D721Med (cell line): Measurements from ENCODE around the gene BBS9.

Experiments
- DNase-seq: peaks from one replicate; pipeline ENCODE4 v3.0.0; 2011; ENCODE audit warnings: low spot score; ENCODE audit not compliant: insufficient read length
- FAIRE-seq: peaks from 2 replicates; lab custom pipeline; 2011; peaks lifted over from hg19 to GRCh38; lab: Jason Lieb, UNC
- TF ChIP-seq, protein P1 (sequence below): IDR thresholded peaks from 2 replicates; pipeline ENCODE4 v1.5.1; 2012; ENCODE audit warnings: mild to moderate bottlenecking, control low read depth; ENCODE audit not compliant: insufficient read depth; ENCODE audit errors: missing control alignments

BBS9 gene

DNA sequence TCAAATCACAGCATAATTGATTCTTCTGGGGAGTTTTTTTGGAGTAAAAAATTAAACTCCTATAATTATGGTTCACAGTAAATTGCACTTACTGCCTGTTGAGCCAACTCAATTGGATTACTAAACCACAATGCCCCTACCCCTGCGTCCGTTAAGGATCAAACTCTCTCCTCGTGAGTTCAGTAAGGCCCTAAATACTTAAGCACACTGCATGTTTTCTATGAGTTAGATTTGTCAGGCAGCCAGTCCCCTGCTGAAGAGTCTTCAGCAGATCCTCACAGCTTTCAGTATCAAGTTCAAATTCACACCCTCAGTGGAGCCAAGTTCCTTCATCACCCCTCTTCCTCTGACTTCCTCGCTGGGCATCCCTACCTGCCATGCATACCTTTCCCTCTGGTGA is 501.0 kb downstream of the BBS9 start:
- FAIRE-seq (no peak), DNase-seq (no peak)
- TF ChIP-seq, protein P1, sequence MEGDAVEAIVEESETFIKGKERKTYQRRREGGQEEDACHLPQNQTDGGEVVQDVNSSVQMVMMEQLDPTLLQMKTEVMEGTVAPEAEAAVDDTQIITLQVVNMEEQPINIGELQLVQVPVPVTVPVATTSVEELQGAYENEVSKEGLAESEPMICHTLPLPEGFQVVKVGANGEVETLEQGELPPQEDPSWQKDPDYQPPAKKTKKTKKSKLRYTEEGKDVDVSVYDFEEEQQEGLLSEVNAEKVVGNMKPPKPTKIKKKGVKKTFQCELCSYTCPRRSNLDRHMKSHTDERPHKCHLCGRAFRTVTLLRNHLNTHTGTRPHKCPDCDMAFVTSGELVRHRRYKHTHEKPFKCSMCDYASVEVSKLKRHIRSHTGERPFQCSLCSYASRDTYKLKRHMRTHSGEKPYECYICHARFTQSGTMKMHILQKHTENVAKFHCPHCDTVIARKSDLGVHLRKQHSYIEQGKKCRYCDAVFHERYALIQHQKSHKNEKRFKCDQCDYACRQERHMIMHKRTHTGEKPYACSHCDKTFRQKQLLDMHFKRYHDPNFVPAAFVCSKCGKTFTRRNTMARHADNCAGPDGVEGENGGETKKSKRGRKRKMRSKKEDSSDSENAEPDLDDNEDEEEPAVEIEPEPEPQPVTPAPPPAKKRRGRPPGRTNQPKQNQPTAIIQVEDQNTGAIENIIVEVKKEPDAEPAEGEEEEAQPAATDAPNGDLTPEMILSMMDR: no peak

DNA sequence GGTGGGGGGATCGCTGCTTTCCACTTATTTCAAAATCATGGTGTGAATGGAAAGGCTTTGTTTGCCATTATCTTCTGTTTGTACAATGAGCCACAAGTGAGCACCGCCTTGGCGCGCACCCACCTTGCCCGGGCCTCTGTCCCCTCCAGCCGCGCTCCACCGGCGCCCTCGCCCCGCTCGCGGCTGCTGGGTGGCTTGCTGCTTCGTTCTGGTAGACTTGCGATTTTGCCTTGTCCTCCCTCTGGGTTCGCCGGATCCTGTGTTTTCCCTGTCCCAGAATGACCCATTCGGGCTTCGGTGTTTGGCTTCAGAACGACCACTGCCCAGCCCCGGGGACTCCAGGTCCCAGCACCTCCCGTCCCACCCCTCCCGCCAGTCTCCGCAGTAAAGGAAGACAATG is 503.0 kb downstream of the BBS9 start:
- DNase-seq (no peak), FAIRE-seq (no peak)
- TF ChIP-seq, protein P1: no peak

DNA sequence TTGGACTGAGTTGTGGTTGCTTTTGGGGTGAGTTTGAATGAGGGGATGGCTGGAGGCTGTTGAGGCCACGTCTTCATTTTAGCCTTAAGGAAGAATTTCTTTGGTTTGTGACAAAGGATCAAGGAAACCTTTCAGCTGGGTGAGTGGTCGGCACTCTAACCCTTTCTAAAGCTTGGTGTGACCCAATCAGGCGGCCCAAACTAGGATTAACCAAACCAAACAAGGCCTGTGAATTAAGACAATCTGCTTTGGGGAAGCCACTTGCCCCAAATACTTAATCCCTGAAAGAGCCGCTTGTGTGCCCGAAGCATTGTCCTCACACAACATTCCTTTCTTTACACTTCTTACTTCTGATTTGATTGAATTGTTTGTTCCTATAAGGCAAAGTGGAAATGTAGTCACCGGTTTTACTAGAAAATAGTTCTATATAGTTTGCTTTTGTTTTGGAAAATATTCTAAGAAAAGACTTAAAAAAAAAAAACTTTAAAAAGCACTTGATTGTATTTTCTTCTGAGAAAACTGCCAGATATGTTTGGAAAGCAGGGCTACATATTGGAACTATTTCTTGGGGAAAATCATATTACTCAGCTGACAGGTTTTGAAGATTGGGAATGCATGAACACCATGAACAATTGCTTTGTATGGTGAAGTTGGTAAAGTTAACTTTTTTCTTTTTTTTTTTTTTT is 503.6 kb downstream of the BBS9 start:
- FAIRE-seq (no peak), DNase-seq (no peak)
- TF ChIP-seq, protein P1: no peak

DNA sequence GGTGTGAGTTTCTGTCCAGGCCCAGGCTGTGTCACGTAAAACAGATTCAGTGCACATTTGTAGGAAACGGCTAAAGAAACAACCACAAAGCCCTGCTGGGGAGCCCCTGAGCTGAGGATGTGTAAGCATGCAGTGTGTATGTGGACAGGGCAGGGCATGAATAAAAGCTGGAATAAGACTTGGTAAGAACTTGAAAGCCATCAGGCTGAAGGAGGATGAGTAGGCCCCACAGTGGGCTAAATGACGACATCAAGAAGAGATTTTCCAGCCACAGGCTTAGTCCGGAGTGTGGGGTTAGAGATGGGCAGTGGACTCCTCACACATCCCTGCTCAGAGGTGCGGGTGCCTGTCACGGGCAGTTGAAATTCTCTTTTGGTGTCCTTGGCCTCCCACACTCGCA is 505.2 kb downstream of the BBS9 start:
- FAIRE-seq (no peak), DNase-seq (no peak)
- TF ChIP-seq, protein P1: no peak

DNA sequence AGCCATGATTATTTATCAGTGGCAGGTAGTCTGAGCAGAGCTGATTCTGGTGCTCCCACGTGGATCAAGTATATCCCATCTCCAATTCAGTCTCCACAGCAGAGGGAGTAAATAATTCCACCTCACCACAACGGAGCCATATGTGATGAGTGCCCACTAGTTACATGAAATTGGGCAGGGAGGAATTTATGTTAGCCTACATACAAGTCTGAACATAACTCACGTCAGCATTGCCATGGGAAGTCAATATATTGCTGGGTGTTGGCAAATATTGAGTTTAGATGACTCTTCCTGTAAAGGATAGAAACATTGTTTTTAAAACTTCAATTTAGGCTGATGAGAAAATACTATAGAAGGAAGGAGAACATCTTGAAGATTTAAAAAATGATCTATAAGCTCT is 507.0 kb downstream of the BBS9 start:
- TF ChIP-seq, protein P1: no peak
- no peak for DNase-seq
- no peak for FAIRE-seq

DNA sequence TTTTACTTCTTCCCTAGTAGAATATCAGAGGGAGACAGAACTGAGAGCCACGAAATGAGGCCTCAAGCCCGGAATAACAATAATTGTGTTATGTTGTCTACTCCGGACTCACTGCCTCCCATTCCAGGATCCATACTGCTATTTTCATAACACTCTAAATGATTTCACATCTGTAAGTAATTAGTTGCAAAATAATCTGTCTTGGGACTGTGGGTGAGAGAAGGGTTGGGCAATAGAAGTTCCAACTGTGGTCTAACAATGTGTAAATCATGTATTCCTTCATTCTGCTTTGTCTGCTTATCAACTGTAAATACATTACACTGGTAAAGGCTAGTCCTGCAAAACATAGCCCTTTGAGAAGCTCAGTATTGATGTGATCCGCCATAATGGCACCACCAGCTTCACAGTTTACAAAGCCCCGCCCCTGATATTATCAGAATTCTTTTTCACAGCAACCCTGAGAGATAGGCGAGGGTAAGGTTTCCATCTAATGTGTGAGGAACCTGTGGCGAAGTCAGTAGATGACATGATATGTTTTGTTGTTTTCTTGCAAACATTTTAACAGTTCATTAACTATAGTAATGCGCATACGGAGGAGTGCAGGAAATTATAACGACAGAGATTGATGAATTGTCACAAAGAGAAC is 510.3 kb downstream of the BBS9 start:
- TF ChIP-seq, protein P1: no peak
- DNase-seq: no peak
- no peak for FAIRE-seq

DNA sequence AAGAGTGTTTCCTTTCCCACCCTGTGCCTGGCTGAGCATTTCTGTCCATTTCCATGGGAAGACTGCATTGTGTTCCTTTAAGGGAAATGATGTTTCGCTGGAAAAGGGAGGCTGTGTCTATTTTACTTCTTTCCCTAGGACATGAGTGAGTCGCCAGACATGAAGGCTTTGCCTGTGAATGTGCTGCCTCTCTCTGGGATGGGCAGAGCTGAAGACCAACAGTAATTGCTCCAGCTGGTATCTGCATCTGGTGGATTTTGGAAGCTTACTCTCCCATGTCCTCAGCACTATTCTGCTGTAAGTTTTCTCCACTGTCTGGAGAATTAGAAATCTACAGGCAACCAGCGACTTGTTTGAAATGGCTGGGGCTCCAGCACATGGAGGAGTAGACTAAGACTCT is 511.4 kb downstream of the BBS9 start:
- no peak for DNase-seq
- FAIRE-seq: no peak
- TF ChIP-seq, protein P1: no peak
